AG04450 (cell line): Measurements from ENCODE around the gene CEACAM4. TPM values are rescaled to one million over a fixed set of nuclear protein-coding genes. Genes with fewer than 3 reads are reported as not detected.

Experiments
- CTCF ChIA-PET: fragments of 300-600, 350-600 bp; formaldehyde crosslinking; extraction: SDS; loops from one replicate; lab custom pipeline; 2022; ENCODE audit warnings: antibody characterized with exemption, inconsistent platforms; lab: Charles Lee
- POLR2A ChIA-PET: fragments of 350-600 bp; formaldehyde crosslinking; extraction: SDS; loops from one replicate; lab custom pipeline; 2021; ENCODE audit warnings: antibody characterized with exemption, inconsistent platforms; lab: Yijun Ruan, JAX
- DNase-seq: peaks from one replicate; pipeline ENCODE4 v3.0.0-alpha.2; 2011; ENCODE audit warnings: low read depth, low spot score
- H3K27ac ChIP-seq: one replicate; pipeline ENCODE4 v1.5.1; 2012; ENCODE audit warnings: low read depth, low read length, control low read depth
- H3K27me3 ChIP-seq: one replicate; pipeline ENCODE4 v1.6.0; 2012; ENCODE audit warnings: low read length; ENCODE audit not compliant: control insufficient read depth, insufficient read depth
- H3K4me3 ChIP-seq: 2 replicates; pipeline ENCODE4 v1.5.1; 2011; ENCODE audit warnings: mild to moderate bottlenecking, low read depth, low read length, control low read depth
- H3K9me3 ChIP-seq: 2 replicates; pipeline ENCODE4 v1.5.1; 2012; ENCODE audit warnings: low read length; ENCODE audit not compliant: control insufficient read depth, insufficient read depth
- CTCF ChIP-seq: IDR thresholded peaks from 2 replicates; pipeline ENCODE4 v1.5.1; 2011; ENCODE audit warnings: low read depth, low read length, control low read depth, inconsistent platforms
- polyA plus RNA-seq: library from polyadenylated mRNA; depleted of rRNA; stranded (reverse); fragments of >200 nt; gene quantifications from 2 replicates; pipeline ENCODE4 v1.2.3, GENCODE V29; 2011

The CEACAM4 gene
- polyA plus RNA-seq, 1 experiment: not detected

GRCh38 chr19:41620171-41620570 lies 6.7 kb downstream of the CEACAM4 start:
- no peak for DNase-seq
- no peaks in the 10 kb centered on the region for H3K27me3 ChIP-seq
- no peak overlapping the region for H3K27ac ChIP-seq
- no peaks in the 10 kb centered on the region for H3K9me3 ChIP-seq
- POLR2A ChIA-PET: no interaction called here
- no peak overlapping the region for H3K4me3 ChIP-seq
- TF ChIP-seq CTCF: no peak
- CTCF ChIA-PET: no interaction called here

- Histone ChIP-seq H3K9me3 (no peaks in the 10 kb centered on the region), H3K27me3 (no peaks in the 10 kb centered on the region), H3K4me3 (no peak overlapping the region), H3K27ac (no peak overlapping the region)
- ChIA-PET POLR2A (no interaction called here), CTCF (no interaction called here)
- TF ChIP-seq CTCF: no peak
- no peak for DNase-seq
Measured at GRCh38 chr19:41619018-41619556, 7.8 kb downstream of the CEACAM4 start.

- no peak for DNase-seq
- Histone ChIP-seq H3K9me3 (no peaks in the 10 kb centered on the region), H3K27ac (no peak overlapping the region), H3K4me3 (no peak overlapping the region), H3K27me3 (no peaks in the 10 kb centered on the region)
- POLR2A ChIA-PET: no interaction called here
- CTCF ChIA-PET: no interaction called here
- no peak for TF ChIP-seq CTCF
Measured at GRCh38 chr19:41617941-41618730, 8.7 kb downstream of the CEACAM4 start.

- Histone ChIP-seq H3K9me3 (no peaks in the 10 kb centered on the region), H3K4me3 (no peak overlapping the region), H3K27ac (no peak overlapping the region), H3K27me3 (no peaks in the 10 kb centered on the region)
- no peak for DNase-seq
- TF ChIP-seq CTCF: no peak; the same call in 1 of the 2 replicates
- ChIA-PET CTCF (no interaction called here), POLR2A (no interaction called here)
Measured at GRCh38 chr19:41616792-41617621, 9.9 kb downstream of the CEACAM4 start.
